HL-60 (cell line): ENCODE measurements around the gene RAP2C.

Source experiments
- CTCF ChIP-seq: IDR thresholded peaks from one replicate; pipeline ENCODE4 v1.5.1; 2011; ENCODE audit warnings: low read length, control low read depth, inconsistent platforms; ENCODE audit not compliant: insufficient read depth
- GABPA ChIP-seq: IDR thresholded peaks from 2 replicates; pipeline ENCODE4 v1.6.1; 2012; ENCODE audit warnings: low read depth

DNA sequence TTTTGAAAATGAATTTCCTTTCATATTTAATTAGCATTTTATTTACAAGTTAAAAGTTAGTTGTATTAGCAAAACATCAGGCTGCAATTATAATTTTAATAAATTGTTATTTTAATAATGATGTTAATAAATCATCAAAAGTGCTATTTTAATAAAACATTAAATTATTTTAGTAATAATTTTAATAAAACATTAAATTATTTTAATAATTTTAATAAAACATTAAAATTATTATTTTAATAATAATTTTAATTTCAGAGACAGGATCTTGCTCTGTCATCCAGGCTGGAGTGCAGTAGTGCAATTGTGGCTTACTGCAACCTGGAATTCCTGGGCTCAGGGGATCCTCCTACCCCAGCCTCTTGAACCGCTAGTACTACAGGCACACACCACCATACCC, 10.8 kb downstream of the RAP2C start:
- no peak for TF ChIP-seq CTCF
- no peak for TF ChIP-seq GABPA
